Stimulated activated CD4-positive, alpha-beta T cell treated with anti-CD3 and anti-CD28 coated beads, Interleukin-12 subunit alpha, Interleukin-12 subunit beta, amount 100 ng/mL, for 24 hours (primary cell): Measurements from ENCODE around the gene B4GALT5.

Experiments
- DNase-seq, 2 experiments: peaks; one replicate each; pipeline ENCODE4 v3.0.0-alpha.2; 2020; ENCODE audit warnings: low read depth in 2 of 2

B4GALT5 gene

GRCh38 chr20:49607568-49607967, 106.1 kb downstream of the B4GALT5 start:
- DNase-seq = no peak

DNA sequence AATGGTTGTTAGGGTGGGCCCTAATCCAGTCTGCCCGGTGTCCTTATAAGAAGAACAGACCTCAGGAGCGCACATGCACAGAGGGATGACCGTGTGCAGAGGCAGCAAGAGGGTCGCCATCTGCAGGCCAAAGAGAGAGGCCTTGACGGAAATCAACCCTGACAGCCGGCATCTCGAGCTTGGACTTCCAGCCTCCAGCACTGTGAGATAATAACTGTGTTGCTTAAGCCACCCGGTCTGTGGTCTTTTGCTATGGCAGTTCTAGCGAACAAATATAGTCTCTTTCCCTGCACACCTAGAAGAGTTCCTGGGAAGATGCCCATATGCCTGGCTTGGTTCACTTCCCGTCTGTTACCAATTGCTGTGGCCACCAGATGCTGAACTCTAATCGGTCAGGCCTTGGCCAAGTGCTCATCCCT, 110.5 kb downstream of the B4GALT5 start:
- DNase-seq = no peak

DNA sequence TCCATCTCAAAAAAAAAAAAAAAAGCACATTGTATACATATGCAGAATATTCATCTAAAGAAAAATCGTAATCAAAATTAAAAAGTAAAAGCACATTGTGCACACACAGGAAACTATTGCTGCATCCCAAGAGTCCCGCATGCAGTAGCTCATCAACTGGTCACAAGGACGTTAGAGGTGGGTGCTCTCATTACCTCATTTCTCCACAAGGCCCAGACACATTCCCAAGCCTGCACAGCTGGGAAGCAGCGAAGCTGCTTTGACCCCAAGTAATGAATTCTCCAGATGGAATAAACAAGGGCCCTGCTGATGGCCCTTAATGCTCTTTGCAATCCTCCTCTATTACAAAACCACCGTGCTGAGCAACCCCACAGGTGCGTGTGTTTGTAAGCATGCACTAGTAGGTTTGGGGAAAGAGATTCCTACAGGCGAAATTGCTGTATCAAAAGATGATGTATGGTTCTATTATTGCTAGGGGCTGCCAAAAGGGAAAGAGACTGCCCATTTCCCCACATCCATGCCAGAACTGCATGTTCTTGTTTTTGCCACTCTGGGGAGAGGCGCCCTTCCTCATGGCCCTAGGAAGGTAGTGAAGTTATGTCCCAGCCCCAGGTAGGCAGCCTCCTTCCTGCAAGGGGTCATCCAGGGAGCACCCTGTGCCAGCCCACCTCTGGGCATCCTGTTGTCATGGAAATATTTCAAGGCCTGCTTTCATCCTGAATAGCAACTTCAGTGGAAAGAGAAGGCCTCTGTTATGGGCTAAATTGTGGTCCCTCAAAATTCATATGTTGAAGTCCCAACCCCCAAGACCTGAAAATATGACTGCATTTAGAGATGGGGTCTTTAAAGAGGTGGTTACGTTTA, 111.1 kb downstream of the B4GALT5 start:
- DNase-seq = no peak

- no peak for DNase-seq
Observed at GRCh38 chr20:49601153-49601924, 112.3 kb downstream of the B4GALT5 start.

GRCh38 chr20:49599746-49600113, 113.9 kb downstream of the B4GALT5 start:
- no peak for DNase-seq

DNA sequence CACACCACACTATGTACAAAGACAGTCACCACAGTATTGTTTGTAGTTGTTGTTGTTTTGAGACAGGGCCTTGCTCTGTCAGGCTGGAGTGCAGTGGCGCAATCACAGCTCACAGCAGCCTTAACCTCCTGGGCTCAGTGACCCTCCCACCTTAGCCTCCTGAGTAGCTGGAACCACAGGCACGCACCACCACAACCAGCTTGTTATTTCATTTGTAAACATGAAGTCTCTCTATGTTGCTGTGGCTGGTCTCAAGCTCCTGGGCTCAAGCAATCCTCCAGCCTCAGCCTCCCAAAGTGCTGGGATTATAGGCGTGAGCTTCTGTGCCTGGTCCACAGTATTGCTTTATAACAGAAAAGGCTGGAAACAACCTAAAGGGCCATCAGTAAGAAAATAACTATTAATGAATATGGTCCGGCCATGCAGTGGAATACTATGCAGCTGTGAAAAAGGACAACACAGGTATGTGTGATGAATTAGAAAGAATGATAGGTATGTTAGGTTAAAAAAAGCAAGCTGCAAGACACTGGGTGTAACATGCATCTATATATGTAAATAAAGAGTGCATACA, 115.8 kb downstream of the B4GALT5 start:
- no peak for DNase-seq

- peak; percentile 32 to 74 for DNase-seq
Observed at GRCh38 chr20:49595811-49596561, 117.7 kb downstream of the B4GALT5 start.

DNA sequence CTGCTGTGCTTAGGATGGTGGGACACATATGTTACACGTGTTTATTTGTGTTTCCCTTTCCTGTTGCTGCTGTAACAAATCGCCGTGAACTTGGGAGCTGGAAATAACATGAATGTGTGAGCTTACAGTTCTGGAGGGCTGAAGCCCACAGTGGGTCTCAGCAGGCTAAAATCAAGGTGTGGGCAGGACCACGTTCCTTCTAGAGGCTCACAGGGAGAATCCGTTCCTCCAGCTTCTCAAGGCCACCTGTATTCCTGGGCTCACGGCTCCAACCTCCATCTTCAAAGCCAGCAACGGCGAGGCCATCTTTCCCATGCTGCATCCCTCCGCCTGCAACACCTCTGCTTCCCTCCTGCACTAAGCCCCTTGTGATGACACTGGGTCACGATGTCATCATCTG, 118.3 kb downstream of the B4GALT5 start:
- DNase-seq = no peak

DNA sequence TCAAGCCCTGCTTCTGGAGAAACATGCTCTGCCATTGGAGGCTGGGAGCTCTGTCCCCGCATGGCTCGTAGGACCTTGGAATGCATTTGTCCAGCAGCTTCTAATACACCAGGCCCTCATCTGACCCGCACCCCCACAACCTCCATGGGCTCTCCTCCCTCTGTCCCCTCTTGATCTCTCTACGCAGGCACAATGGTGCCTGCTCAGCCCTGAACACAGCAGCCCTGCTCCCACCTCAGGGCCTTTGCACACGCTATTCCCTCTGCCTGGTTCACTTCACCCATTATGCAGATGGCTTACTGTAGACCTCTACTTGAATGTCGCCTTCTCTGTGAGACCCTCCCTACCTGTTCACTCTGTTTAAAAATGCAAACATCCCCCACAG, 118.8 kb downstream of the B4GALT5 start:
- DNase-seq = no peak

GRCh38 chr20:49594143-49594930, 119.3 kb downstream of the B4GALT5 start:
- DNase-seq = peak; percentile 17 to 65

GRCh38 chr20:49593466-49594142, 120.1 kb downstream of the B4GALT5 start:
- no peak for DNase-seq

DNA sequence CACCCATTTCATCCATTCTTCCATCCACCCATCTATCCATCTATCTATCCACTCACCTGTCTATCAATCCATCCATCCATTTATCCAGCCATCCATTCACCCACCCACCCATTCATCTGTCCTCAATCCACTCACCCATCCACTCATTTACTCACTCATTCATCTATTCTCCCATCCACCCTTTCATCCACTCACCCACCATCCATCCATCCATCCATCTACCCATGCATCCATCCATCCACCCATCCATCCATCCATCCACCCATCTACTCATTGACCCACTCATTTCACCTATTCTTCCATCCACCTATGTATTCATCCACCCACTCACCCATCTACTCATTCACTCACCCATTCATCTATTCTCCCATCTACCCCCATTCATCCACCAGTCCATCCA, 121.6 kb downstream of the B4GALT5 start:
- DNase-seq = no peak

DNA sequence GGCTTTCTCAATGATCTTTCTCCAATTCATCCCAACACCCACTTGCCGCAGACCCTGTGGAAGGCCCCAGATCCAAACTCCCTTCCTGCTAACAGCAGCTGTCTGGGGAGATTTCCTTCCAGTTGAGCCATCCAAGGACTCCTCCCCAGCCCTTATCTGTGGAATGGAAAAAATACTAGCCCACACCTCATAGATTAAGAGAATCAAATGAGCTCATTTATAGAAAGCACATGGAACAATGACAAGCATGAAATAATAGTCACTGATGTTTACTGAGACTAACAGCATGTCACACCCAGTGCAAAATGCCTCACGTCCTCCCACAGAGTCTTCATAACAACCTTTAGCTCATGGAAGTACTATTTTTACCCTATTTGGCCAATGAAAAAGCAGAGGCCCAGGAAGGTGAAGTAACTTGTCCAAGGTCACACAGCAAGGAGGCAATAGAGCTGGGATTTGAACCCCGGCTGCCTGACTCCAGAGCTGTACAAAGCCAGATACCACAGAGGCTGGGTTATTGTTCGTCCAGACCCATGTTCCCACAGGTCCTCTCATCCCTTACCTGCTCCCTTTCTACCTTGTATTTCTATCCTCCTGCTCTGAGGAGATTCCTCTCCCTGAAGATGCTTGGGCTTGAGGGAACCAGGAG, 122.3 kb downstream of the B4GALT5 start:
- no peak for DNase-seq

DNA sequence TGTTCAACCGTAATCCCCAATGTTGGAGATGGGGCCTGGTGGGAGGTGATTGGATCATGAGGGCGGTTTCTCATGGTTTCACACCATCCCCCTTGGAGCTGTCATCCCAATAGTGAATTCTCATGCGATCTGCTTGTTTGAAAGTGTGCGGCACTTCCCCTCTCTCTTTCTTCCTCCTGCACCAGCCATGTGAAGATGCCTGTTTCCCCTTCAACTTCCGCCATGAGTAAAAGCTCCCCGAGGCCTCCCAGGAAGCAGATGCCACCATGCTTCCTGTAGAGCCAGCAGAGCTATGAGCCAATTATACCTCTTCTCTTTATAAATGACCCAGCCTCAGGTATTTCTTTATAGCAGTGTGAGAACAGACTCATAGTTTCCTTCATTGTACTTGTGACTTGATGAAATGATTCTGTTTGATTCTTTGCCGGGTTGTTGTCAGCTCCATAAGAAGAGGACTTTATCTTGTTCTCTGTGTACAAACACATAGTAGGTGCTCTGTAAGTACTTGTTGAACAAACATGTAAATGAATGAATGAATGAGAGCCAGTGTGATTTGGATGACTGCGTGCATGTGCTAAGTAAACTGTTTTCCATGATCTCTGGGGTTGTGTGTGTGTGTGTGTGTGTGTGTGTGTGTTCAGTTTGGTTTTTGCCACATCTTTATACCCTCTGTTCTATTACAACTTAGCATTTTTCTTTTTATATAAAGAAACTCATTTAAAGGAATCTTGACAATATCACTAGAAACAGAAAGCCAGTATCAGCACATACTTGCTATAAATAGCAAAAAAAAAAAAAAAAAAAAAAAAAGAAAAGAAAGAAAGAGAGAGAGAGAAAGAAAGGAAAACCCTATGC, 123.3 kb downstream of the B4GALT5 start:
- no peak for DNase-seq

DNA sequence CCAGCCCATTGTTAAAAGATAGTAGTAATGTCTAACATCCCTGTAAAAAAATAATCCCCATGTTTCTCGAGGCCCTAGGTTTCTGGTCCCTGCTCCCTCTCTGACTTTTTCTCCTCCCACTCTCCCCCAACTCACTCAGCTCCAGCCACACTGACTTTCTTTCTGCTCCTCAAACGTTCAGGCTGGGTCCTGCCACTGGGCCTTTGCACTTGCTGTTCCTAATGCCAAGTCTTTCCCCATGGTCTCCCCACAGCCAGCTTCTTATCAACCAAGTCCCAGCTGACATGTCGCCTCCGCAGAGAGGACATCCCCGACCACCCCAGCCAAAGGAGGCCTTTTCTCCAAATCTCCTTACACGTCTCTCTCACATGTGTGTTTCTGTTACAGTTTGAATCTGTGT, 123.9 kb downstream of the B4GALT5 start:
- DNase-seq = no peak

DNA sequence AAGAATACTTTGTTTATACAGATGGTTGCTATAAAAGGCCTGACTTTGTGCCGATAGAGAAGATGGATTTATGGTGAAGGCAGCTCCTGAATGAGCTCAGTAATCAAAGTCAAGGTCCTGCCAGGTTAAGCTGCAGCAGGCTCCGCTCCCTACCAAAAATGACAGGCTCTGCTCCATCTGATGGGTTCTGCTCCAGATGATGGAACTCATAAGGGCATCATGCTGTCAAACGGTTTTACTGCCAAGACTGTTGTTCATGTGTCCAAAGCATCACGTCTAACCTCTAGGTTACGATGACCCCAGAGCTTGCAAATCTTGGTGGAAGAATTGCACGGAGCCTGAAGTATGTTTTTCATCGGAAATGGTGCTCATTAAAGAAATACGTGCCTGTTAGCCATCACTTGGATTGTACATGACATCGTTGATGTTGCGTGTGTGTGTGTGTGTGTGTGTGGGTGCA, 126.5 kb downstream of the B4GALT5 start:
- DNase-seq = no peak

- no peak for DNase-seq
Observed at GRCh38 chr20:49585585-49586245, 128.0 kb downstream of the B4GALT5 start.
